NCI-H446 (cell line): ENCODE results near the gene ERVFRD-1.
"Not testable (repeated sequence)": the region's sequence is repeated elsewhere in the genome, so short reads cannot be mapped to it uniquely, and the experiment has no call there.

Experiments
- DNase-seq, 2 experiments: peaks; one replicate each; lab custom pipeline; 2025; lab: John Stamatoyannopoulos, UW

ERVFRD-1 gene

DNA sequence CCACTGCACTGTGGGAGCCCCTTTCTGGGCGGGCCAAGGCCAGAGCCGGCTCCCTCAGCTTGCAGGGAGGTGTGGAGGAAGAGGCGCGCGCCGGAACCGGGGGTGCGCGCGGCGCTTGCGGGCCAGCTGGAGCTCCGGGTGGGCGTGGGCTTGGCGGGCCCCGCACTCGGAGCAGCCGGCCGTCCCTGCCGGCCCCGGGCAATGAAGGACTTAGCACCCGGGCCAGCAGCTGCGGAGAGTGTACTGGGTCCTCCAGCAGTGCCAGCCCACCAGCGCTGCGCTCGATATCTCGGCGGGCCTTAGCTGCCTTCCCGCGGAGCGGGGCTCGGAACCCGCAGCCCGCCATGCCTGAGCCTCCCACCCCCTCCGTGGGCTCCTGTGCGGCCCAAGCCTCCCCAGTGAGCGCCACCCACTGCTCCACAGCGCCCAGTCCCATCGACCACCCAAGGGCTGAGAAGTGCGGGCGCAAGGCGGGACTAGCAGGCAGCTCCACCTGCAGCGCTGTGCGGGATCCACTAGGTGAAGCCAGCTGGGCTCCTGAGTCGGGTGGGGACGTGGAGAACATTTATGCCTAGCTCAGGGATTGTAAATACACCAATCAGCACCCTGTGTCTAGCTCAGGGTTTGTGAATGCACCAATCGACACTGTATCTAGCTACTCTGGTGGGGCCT is 24.2 kb downstream of the ERVFRD-1 start:
- not testable (repeated sequence) for DNase-seq

DNA sequence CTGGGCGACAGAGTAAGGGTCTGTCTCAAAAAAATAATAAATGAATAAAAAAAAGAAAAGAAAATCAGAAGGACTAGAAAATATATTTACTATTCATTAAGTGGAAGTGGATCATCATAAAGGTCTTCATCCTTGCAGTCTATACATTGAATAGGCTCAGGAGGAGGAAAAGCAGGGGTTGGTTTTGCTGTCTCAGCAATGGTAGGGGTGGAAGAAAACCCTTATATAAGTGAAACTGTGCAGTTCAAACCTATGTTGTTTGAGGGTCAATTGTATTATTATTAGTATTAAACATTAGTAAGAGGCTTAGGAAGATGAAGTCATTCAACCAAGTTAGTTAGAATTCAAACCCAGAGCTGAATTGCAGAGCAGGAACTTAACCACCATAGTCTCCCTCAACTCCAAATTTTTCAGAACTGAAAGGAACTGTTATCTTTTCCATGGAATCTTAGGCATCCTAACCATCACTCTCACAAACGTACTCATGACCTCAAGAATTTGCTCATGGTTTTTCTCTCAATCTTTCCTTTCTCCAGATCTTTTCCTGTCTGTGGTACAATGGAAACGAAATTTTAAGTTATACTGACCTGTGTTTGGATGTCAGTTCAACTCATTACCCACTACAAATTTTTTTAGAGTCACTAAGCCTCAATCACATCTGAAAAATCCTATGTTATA is 25.6 kb downstream of the ERVFRD-1 start:
- DNase-seq, result no peak

DNA sequence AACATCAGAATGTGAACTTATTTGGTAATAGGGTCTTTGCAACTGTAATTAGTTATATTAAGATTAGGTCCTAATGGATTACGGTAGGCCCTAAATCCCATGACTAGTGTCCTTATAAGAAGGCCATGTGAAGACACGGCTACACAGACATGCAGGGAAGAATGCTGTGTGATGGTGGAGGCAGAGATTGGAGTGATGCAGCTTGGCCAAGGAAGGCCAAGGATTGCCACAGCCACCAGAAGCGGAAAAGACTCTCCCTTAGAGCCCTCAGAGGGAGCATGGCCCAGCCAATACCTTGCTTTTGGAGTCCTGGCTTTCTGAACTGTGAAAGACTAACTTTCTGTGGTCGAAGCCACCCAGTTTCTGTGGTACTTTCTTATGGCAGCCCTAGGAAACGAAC is 27.6 kb downstream of the ERVFRD-1 start:
- DNase-seq, result no peak

DNA sequence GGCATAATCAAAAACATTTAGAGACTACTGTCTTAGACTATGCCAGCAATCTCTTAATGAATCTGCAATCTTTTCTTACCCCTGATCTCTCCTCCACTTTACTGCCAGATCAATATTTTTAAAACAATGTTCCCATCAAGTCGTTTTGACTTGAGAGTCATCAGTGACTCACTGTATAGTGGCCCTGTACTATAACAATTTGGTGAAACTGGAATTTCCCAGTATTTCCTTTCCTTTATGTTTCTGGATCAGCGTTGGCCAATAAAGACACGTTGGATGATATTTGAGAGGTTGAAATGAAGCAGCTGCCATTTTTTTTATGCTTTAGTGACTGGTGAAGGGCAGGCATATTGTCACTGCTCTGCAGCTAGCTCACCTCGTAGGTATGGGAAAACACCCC is 28.0 kb downstream of the ERVFRD-1 start:
- DNase-seq, result no peak

- no peak for DNase-seq
Measured at GRCh38 chr6:11080296-11080695, 31.2 kb downstream of the ERVFRD-1 start.

DNA sequence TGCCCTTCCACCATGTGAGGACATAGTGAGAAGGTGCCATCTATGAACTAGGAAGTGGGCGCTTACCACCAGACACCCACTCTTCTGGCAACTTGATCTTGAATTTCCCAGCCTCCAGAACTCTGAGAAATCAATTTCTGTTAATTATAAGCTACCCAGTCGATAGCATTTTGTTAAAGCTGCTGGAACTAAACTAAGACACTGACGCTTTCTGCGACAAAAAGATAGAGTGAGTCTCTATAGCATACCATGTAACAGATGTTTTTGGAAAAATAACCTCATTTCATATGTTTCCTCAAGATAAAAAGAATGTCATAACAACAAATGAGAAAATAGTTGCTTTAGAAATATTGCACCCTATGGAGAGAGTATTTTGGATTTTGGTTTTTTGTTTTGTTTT is 33.3 kb downstream of the ERVFRD-1 start:
- no peak for DNase-seq

GRCh38 chr6:11076540-11076939 is 35.0 kb downstream of the ERVFRD-1 start:
- no peak for DNase-seq

DNA sequence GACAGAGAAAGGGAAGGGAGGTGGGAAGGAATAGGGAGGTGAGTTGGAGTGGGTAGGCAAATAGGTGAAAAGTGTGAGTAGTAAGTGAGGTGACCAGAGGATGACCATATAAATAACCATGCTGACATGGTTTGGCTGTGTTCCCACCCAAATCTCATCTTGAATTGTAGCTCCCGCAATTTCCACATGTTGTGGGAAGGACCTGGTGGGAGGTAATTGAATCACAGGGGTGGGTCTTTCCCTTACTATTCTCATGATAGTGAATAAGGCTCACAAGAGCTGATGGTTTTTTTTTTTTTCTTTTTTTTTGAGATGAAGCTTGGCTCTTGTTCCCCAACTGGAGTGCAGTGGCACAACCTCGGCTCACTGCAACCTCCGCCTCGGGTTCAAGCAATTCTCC is 39.4 kb downstream of the ERVFRD-1 start:
- DNase-seq, result no peak

DNA sequence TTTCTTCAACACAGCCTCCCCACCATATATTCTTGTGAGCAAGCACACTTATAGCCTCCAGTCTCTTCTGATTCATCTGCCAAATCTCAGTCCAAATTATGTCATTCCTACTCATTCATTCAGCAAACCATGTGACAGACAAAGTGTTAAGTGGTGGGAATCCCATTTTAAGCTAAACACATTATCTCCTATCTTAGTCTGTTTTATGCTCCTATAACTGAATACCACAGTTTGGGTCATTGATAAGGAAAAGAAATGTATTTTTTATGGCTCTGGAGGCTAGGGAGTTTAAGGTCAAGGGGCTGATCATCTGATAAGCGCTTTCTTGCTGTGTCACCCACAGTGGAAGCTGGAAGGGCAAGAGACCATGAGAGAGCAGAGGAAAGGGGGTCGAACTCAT is 41.8 kb downstream of the ERVFRD-1 start:
- DNase-seq, result no peak

- DNase-seq, result no peak
Measured at GRCh38 chr6:11067348-11067747, 44.2 kb downstream of the ERVFRD-1 start.

DNA sequence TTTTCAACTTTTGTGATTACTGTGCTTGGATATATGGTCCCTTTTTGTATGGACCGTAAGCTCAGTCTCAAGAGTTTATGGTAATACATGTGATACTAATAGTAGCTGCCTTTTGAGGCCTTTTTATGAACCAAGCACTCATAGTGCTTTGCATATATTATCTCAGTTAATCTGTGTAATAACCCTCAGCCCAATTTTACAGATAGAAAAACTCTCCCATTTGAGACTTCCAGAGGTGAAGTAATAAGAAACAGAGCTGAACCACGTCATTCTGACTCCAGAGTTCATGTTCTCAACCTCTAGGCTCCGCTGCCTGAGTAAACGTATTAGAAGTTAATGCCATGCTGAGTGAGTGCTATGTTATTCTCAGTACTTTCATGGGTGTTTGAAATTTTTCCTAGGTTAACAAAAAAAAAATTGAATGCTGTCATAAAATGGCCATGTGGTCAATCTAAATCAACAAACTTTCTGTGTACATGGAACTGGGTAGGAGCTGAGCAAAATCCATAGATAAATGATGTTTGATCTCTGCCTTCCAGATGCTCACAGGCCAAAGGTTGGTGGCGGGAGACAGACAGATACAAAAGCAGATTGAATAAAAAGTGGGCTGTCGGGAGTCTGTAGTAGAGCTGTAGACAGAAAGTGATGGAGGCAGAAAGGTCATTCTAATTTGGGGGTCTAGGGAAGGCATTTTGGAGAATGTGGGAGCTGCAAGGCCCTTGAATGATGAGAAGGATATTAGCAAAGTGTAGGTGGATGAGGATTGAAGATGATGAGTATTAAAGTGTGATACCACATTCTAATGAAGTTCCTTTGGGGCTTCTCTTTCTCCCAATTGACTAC is 44.8 kb downstream of the ERVFRD-1 start:
- DNase-seq, result no peak

DNA sequence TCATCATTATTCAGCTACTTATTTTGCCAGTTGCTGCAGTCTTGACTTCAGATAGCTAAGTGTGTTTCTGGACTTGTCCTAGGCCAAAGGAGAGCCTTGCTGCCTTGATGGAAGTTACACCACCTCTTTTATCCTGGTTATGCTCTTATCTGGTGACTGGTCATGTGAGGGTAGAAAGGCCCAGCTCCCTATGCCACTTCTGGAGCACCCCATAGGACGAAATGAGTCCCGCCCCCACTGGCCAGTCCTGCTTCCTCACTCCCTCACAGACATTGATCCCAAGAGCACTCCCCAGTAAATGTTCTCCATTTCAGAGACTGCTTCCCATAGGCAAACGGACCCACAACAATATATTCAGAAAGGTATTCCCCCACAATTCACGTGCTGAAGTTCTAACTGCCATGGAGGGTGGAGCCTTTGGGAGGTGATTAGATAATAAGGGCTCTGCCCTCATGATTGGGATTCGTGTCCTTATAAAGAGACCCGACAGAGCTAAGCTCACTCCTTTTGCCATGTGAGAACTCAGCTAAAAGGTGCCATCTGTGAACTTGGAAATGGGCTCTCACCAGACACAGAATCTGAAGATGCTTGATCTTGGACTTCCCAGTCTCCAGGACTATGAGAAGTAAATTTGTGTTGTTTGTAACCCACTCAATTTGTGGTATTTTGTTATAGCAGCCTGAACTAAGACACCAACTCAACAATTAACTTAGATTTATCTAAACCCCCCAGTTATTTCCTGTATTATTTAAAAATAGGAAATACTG is 45.9 kb downstream of the ERVFRD-1 start:
- no peak for DNase-seq

- peak in 1 of 2 experiments; percentile 49 for DNase-seq
Measured at GRCh38 chr6:11064836-11065235, 46.7 kb downstream of the ERVFRD-1 start.

GRCh38 chr6:11062715-11063114 is 48.8 kb downstream of the ERVFRD-1 start:
- DNase-seq, result no peak

DNA sequence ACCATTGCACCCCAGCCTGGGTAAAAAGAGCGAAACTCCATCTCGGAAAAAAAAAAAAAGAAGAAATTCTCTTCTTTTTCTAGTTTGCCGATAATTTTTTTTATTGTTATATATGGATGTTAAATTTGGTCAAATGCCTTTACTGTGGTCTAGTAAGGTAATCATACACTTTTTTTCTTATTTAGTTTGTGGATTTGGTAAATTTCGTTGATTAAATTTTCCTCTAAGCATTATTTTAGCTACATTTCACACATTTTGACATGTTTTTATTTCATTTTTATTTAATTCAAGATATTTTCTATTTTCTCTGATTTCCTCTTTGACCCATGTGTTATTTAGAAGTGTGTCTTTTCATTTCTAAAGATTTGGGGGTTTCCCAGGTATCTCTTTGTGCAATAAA is 49.4 kb downstream of the ERVFRD-1 start:
- DNase-seq, result no peak

GRCh38 chr6:11058406-11058805 is 53.1 kb downstream of the ERVFRD-1 start:
- no peak for DNase-seq

DNA sequence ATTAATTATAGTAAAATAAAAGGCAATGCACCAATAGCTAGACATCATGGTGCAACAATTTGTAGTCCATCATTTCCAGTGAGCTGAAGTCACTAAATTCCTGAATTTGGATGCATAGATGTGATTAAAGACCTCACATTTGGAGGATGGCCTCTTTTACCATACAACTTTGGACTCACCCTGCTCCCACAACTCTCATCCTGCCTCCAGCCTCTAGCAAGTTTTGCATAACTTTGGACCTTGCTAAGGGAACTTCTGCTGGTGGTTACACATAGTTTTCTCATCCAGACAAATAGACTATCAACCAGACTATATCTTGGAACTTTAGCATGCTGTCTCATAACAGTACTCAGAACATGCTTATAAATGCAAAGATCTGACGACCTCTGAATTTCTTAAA is 54.7 kb downstream of the ERVFRD-1 start:
- no peak for DNase-seq

- DNase-seq, result no peak
Measured at GRCh38 chr6:11055127-11055627, 56.3 kb downstream of the ERVFRD-1 start.

- DNase-seq, result no peak
Measured at GRCh38 chr6:11054722-11055121, 56.8 kb downstream of the ERVFRD-1 start.

DNA sequence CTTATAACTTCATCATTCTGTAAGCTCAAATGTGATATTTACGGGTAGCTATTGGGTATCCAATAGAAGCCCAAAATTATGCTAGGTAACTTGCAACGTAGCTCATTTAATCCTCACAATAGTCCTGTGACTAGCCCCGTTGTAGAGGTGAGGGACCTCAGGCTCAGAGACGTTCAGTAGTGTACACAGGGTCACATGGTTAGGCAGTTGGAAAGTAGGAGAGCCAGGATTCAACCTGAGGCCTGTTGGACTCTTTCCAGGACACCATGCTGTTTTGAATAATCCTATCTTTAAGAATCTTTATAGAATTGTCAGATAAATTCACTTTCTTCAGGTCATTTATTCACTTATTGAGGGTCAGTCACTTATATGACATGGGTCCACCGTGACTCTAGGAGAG is 58.2 kb downstream of the ERVFRD-1 start:
- DNase-seq, result no peak
